HPDE6-E6E7 (cell line): ENCODE results near the gene PRAC1.

Experiments
- DNase-seq: peaks from one replicate; pipeline ENCODE4 v3.0.0; 2011; ENCODE audit warnings: missing footprints; ENCODE audit errors: extremely low spot score

Gene PRAC1

DNA sequence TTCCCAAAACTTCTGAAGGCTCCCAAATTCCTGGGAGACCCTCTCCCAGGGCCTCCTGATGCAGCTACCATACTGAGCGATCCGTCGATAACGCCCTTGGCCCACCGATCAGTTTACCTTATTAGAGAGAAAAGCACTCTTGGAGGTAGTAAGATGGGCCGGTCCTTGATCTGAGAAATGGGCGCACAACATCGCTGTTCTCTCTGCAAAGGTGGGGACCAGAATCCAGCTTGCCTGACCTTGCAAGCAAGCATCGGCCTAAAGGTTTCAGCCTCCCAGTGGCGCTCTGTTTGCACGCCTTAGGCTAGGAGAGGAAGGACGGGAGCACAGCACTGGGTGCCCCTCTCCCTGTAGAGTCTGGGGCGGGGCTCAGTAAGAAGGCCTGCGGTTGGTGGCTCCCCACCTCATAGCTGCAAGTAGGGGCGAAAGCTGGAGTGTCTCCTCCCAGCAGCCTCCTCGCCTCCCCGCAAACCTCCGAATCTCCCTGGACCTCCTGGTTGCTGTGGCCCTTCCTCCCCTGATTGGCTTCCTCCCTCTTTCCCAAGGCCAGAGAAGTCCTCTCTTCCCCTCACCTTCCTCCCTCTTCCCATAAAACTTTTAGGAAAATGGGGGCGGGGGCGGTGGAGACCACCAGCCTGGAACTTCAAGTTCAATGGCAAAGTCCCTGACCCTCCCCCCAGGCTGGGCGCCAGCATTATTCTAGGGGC lies at the start of gene PRAC1:
TSS of gene PRAC1 (minus strand) at position 318 of the 707 bp plus-strand sequence. CDS start at position 192, 126 bp downstream.
- DNase-seq: no peak

DNA sequence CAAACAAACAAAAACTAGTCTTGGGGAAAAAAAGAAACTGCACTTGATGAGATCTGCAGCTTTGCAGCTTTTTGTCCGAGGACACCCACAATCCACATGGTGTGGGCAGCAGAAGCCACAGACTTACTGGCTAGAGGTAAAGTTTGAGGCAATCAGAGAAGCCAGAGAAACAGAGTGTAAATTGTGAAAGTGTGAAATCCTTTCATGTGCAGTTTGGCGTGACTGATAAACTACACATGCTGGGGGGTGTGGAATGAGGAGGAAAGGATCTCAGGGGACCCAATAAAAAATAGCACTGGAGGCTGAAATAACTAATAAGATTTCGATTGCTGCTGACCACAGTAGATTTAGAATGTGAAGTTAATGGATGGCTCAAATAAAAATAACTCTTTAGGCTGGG lies 48.6 kb upstream of the PRAC1 start:
- no peak for DNase-seq

DNA sequence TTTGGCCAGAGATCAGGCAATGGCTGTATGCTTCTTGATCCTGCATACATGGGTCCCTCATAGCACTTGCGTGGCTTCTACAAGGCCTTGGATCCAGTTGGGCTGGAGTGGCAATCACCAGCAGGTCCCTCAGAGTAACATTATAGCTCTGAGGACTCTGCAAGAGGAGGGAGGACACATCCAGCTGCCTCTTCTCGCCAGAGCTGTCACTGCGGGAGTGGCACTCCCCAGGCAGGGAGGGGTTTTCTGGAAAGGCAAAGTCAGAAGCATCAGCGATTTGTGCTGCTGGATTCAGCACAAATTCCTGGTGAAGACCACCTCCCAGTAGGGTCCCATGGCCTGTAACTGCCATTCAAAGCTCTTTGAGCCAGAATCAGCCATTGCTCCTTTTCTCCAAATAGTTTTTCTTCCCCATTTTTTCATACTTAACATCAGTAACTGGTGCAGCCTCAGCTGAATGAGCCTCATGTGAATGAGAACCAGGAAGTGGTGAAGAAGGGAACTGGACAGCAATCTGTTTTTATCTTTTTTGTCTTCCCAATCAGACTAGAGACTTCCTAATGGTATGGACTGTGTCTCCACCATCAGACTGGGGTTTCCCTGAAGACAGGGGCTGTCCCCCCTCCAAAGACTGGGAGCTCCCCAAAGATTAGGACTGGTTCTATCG lies 46.8 kb upstream of the PRAC1 start:
- DNase-seq: no peak

DNA sequence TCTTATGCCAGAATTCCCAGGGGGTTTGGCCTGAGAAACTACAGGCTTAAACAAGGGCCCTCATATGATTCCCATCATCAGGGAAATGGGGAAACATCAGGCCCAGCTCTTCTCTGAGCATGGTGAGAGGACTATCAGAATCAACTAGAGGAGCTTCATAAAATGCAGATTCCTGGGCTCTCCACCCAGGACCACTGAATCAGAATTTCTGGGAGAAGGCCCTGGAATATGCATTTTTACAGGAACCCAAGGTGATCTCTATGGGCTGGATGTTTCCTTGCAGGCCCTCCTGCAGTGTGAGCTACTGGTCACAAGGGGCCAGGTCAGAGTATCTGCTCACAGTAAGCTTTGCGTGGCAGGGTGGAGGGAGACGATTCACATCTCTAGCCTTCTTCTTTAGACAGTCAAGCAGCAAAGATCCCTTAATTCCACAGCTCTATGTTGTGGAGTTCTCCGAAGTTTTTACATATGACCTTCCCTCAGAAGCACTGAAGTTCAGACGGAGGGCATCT lies 45.0 kb upstream of the PRAC1 start:
- no peak for DNase-seq

DNA sequence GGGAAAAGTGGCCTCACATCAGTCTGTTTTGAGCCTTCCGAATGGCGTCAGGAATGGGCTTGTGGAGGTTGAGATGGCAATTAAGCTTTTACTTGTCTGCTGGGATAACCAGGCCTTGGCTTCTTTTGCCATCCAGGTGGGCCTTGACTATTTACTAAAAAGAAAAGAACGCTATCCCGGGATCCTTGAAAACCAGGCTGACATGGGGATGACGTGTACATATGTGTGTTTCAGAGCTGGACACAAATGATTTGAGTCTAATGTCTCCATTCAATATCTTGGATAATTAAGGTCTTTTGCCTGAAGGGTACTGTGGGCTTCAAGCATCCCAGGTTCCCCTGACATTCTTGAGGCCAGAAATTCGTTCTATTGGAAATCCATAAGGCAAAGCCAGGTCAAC lies 38.8 kb upstream of the PRAC1 start:
- no peak for DNase-seq

DNA sequence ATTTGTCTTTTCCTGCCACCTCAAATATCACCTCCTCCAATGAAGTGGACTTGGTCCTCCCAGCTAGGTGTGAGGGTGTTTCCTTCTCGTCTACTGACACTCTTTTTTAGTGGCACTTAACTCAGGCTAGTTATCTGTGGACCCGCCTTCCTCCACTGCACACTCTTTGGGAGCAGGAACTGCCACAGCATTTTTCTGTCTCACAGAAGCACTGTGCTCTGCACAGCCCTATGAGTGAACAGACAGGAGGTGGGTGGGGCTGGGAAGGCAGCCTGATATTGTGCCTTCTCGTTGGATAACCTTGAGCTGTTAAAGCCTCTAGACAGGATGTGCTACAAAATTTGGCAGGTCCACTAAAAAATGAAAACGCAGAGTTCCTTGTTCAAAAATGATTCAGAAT lies 38.1 kb upstream of the PRAC1 start:
- DNase-seq: no peak

DNA sequence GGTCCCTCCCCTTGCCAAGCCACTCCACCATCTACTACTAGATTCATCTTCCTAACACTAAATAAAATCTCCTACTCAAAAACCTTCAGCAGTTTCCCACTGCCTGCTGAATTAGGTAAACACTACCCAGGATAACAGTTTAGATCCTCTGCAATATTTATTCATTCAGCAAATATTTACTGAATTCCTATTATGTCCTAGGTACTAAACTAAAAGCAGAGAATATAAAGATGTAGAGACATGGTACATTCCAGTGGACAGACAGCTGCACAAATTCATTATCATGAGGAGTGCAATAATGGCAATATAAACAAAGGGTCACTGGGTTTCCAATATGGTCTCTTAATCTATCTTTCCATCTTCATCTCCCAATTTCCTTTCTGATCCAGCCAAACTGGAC lies 37.0 kb upstream of the PRAC1 start:
- no peak for DNase-seq

DNA sequence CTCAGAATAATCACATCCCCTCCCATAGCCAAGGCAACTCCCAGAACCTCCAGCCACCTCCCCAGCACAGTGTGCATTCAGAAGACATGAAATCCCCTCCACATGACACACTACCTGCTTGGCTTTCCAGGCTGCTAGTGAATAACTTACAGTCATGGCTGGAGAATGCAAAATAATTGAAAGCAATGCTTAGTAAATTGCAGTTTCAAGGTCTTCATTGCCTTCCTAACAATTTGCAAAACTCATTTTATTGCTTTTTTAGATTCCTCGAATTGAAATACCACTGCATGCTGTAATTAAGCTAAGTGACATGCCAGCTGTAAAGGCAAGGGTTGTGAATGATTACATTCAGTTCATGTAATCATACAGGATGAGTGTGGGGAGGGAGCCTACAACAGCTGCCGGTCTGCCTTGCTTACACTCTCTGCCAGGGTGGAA lies 35.2 kb upstream of the PRAC1 start:
- DNase-seq: no peak

DNA sequence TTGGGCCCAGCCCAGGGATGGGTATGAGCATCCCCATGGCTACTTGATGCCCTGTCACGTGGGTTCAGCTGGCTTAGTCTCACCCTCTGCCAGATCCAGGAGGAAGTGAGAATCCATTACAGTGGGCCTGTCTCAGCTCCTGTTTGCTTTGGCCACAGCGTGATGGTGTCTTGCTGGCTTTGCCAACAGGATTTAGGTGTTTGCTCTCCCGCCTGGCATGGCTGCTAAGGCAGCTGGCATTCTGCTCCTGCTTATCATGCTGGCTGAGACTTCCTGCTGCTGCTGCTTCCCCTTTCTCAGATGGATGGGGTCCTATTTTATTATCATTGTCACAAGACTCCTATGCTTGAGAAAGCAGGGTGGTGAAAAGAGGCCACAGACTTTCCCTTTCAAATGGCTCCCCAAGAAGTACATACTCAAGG lies 34.5 kb upstream of the PRAC1 start:
- DNase-seq: no peak

DNA sequence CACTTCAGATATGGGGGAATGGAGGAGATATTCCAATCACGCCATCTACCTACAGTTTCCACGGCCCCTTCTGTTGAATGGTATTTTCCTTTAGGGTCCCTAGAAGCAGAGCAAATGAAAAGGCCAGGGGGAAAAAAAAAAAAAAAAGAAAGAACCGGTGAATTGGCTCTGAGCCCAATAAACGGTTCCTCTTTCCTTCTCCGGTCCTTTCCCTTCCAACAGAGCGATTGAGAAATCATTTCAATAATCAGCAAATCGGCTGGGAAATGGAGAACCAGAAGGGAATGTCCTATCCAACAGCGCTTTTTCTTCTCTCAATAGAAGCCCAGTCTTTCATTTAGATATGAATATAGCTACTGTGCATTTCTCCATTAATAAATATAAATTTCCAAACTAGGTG lies 33.0 kb upstream of the PRAC1 start:
- DNase-seq: no peak

DNA sequence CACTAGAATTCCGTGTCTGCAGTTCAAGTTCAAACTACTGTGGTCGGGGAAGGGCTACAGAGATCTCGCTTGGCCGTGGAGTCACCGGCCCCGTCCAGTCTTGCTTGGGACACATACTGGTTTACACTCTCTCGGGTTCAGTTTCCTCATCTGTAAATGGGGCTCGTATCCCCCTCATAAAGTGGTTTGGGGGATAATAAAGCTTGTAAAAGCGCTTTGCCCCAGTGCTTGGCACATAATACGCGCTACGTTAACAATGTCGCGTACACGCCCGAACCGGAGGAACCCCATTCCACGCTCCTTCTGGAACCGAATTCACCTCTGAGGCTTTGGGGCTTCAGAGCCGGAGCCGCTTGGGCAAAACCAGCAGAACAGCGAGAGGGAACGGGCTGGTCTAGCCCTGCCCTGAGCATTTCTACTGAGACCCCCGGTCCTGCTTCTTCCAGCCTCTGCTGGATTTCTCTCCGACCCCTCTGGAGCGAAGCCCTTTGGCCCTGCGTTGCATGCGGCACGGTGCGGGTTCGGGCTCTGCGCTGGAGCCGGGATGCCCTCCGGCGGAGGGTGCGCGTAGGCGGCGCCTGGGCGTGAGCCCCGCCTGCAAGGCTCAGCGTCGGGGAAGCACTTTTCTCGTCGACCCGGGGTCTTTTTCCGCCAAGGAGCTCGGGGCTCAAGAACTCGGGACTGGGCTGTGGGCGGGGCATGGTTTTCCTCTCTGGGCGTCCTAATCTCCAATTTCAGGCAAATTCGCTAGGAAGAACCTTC lies 32.4 kb upstream of the PRAC1 start:
- no peak for DNase-seq

DNA sequence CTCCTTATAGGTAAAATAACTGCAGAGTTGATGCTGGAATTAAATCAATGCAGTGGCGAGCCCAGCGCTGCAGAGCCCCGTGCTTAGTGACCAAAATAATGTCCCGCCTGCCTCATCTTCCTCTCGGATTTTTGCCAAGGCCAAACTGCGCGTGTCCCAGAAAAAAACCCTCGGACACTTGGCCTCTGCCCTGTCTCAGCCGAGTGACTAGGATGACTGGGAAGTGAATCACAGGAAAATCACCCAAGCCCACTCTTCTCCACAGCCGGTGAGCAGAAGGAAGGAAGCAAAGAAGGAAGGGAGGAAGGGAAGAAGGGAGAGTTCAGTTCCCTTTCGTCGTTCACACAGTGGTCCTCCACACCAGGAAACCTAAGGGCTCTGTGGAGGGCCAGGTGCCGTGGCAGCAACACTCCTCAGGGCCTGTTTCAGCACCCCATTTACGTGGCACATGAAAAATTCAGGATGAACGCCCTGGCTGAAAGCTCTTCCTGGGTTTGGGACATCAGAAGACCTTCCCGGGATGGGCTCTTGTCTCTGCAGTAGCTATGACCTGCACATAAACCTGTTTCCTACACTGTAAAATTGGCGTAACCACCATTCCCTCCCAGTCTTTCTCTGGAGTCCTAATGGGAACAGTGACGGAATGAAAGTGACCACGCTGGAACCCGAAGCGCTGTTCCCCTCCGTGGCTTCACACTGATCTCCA lies 31.6 kb upstream of the PRAC1 start:
- no peak for DNase-seq

DNA sequence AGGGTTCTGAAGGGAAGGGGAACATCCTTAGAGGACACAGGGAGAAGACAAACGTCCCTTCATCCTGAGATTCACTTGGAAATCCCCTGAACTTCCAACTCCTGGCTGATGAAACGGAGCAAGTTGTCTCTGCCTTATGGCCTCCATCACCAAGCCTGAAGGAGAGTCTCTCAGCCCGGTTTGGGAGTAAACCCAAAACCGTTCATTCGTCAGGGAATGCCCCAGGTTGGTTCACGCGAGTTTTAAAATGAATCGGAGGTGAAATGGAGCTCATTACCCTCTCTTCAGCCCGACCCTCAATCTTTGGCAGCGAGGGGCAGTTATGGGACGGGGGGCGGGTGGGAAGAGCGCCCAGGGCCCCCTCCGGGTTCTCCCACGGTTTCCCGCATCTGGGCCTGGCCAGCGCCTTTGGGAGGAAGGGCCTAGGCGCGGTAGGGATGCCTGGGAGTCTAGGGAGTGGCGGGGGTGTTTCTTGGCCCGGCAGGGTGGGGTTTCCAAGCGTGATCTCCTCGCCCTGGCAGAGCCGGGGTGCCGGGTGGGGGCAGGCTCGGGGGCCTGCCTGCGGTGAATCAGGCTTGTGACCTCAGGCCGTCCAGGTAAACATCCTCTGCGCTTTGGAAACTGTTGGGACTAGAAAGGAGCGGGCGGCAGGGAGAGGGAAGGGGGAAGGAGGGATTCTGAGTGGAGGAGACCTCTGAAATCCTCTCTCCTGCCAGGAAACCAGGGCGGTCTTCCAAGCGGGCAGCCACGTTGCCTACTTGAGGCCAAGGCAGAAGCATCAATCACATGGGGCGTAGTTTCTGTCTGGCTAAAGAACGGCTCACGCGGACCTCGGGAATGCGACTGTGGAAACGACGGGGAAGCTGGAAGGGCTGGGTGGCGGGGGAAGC lies 30.3 kb upstream of the PRAC1 start:
- no peak for DNase-seq

DNA sequence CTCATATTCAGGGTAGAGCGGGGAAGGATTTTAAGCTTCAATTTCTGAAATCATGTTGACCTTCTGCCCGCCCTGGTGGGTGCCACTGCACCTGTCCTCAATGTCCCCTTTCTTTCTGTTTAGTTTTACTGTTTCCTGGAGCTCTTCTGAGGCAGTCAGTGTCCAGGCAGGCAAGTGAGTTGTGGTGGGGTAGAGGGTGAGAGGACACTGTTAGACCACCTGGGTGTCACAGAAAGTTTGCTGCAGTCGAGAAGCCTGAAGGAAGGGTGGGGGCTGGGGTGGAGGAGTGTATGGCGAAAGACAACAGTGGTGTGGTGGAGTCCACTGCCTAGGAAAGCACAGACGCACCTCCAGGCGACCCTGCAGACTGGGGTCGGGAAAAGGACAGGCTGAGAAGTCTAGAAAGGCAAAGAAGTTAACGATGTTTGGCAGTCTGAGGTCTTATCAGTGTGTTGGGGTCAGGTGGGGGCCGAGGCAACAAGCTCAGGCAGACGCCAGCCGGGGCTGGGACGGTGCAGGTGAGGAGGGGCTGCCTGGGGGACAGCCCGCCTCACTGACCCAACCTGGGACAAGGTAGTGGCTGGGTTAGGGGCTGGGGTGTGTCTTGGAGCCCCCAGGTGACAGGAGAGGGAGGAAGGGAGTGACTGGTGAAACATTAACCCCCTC lies 29.5 kb upstream of the PRAC1 start:
- no peak for DNase-seq

DNA sequence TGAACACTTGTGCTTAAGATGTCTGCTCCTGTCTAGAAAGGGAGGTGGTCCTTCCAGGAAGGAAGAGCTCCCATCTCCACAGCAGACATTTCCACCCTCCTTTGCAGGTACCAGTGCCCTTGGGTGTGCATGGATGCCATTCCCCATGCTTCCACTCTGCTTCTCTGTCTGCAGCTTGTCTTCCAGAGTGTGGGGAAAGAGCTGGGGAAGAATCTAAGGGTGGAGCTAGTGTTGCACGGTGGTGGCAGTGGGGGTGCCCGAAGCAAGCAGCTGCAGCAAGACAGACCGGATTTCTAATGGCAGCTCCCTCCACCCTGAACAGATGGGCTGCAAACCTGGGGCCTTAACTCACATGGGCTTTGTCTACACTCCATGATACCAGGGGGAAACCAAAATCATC lies 28.9 kb upstream of the PRAC1 start:
- no peak for DNase-seq

DNA sequence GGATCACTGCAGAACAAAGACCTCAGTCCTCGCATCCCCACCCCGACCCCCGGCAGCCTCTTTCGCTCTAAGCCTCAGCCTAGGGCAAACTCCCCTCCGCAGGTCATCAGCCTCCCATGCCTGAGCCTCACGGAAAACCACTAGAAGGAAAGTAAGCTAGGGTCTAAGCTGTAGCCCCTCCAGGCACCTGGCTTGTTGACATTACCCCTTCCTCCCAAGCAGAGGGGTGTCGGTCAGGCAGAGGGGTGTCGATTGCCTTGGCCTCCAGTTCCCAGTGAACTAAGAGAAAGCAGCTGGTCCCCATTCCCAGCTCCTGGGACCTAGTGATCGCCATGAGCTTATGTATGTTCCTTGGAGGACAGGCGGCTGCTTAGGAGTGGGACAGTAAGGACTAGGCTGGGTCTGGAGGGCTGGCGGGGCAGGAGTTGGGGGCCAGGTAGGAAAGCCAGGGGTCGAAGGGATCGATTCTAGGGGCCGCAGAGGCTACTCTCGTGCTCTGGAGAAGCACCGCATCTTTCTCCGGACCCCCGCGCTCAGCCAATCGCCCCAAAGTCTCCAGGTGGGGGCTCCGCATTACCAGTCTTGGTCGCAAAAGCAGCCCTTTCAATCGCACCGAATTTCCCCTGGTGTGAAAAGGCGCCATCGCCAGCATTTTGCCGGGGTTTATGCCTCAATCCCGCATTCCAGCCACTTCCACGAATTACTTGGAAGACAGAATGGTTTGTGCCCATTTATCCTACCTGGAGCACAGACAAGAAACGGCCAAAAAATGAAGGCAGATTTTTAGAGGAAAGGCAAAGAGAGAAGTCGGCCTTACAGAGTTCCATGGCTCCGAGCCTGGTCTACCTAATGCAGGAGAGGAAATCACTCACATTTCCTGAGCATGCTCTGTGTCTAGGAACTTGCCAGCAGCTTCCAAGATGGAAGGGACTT lies 27.6 kb upstream of the PRAC1 start:
- DNase-seq: no peak

DNA sequence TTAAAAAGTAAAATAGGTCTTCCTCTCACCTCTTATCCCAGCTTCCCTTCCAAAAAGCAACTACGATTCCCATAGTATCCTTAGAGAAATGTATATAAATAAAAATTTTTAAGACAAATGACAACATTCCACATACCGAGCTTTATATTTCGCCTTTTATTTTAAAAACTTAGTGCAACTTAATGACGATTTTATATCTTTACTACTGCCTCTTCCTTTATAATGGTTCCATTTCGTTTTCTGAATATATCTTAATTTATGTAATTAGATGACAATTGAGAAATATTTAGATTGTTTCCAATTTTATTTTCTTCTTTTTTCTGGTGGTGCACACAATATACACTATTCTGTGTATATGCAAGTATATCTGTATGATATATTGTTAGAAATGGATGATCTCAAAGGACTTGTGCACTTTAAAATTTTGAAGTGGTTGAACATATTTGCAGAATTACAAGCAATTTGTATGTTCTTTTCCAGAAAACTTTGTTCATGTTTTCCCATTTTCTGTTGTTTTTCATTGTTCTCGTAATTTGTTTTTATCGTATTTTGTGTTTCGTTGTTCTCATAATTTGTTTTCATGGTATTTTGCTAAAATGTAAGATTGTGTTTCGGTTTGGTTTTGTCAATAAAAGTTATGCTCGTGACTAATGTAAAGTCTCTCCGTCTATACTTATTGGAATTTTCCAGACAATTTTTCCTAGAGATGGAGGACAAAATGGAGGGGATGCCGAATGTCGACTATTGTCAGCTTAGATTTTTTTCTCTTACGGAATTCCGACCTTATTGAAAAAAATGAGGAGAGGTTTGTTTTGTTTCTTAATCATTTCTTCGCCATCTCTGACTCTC lies 26.6 kb upstream of the PRAC1 start:
- DNase-seq: no peak
